ENCODE results near the gene TIRAP. TPM values are rescaled to one million over a fixed set of nuclear protein-coding genes. Genes with fewer than 3 reads are reported as not detected.
A peak's percentile ranks its signal among the peaks of the same experiment; 100 is the strongest.

TIRAP gene
- total and polyA plus RNA-seq, 11 donors = 4.0 to 9.5 (median 6.1) TPM

DNA sequence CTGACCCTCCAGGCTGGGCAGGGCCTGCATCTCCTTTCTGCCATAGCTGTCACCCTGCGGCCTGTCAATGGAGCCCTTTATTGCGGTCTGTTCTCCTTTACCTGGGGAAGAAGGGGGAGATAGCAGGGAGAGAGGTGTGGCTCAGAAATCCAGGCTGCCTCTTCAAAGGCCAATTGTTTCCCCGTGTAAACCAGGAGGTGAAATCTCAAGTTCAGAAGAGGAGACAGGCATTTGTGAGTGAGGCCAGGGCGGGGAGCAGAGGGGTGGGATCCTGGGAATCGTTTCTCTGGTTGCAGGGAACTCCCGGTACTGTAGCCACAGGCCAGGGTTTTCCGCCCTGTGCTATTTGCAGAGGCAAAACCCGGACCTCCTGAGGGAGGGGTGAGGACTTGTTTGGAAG lies 30.1 kb downstream of the TIRAP start:
- 71 to 81% (median 77%) methylated on average over 8 of the region's 8 CpGs for WGBS, 4 donors
- intact Hi-C loops (cut with DNase I) = loop anchor here in 9 of 10 donors (5.0 to 10.0 kb wide), 13 partner anchors 34 to 1032 kb away; partner anchors contain the start of gene ST3GAL4 (in 1 of the 9)
- no peak overlapping the region for H3K27ac ChIP-seq

GRCh38 chr11:126313826-126314225 lies 30.9 kb downstream of the TIRAP start:
- intact Hi-C loops (cut with DNase I) = loop anchor here in 9 of 10 donors (2.0 to 10.0 kb wide), 14 partner anchors 33 to 1031 kb away; partner anchors contain the start of gene ST3GAL4 (in 1 of the 9)
- DNase-seq (no peak), ATAC-seq (no peak)
- Histone ChIP-seq H3K27ac (no peak overlapping the region), H3K9me3 (no peaks in the 10 kb centered on the region), H3K4me3 (no peak overlapping the region), H3K27me3 (no peaks in the 10 kb centered on the region), H3K4me1 (peaks cover 6 to 48% (median 22%) of the 10 kb centered on the region in 12 donors), H3K36me3 (peaks cover 0 to 35% (median 15%) of the 10 kb centered on the region in 9 donors)
- TF ChIP-seq, protein P1, sequence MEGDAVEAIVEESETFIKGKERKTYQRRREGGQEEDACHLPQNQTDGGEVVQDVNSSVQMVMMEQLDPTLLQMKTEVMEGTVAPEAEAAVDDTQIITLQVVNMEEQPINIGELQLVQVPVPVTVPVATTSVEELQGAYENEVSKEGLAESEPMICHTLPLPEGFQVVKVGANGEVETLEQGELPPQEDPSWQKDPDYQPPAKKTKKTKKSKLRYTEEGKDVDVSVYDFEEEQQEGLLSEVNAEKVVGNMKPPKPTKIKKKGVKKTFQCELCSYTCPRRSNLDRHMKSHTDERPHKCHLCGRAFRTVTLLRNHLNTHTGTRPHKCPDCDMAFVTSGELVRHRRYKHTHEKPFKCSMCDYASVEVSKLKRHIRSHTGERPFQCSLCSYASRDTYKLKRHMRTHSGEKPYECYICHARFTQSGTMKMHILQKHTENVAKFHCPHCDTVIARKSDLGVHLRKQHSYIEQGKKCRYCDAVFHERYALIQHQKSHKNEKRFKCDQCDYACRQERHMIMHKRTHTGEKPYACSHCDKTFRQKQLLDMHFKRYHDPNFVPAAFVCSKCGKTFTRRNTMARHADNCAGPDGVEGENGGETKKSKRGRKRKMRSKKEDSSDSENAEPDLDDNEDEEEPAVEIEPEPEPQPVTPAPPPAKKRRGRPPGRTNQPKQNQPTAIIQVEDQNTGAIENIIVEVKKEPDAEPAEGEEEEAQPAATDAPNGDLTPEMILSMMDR (IDR thresholded peaks at IDR 0.05) = no peak
- no peak for TF ChIP-seq POLR2A (IDR thresholded peaks at IDR 0.05)
- WGBS, 4 donors = 93 to 94% (median 93%) methylated on average over 5 of the region's 5 CpGs

More for the DNA sequence above, 30.1 kb downstream of the TIRAP start:
- Histone ChIP-seq H3K4me1 (peaks cover 4 to 40% (median 15%) of the 10 kb centered on the region in 12 donors), H3K9me3 (no peaks in the 10 kb centered on the region), H3K27me3 (no peaks in the 10 kb centered on the region), H3K4me3 (no peak overlapping the region), H3K36me3 (peaks cover 0 to 43% (median 21%) of the 10 kb centered on the region in 9 donors)
- ATAC-seq (no peak), DNase-seq (no peak)
- TF ChIP-seq, protein P1 (IDR thresholded peaks at IDR 0.05) = no peak
- no peak for TF ChIP-seq POLR2A (IDR thresholded peaks at IDR 0.05)

- Histone ChIP-seq H3K27me3 (no peaks in the 10 kb centered on the region), H3K9me3 (no peaks in the 10 kb centered on the region), H3K4me1 (peaks cover 7 to 45% (median 27%) of the 10 kb centered on the region in 12 donors), H3K36me3 (peaks cover 0 to 17% (median 4%) of the 10 kb centered on the region in 9 donors), H3K27ac (peak overlapping the region; percentile 73 to 93 (median 82)), H3K4me3 (peak overlapping the region in 3 of 12 donors; percentile 15 to 44 (median 35))
- TF ChIP-seq, protein P1 (IDR thresholded peaks at IDR 0.05) = no peak
- no peak for TF ChIP-seq POLR2A (IDR thresholded peaks at IDR 0.05)
- DNase-seq (no peak), ATAC-seq (no peak)
- 55 to 69% (median 61%) methylated on average over 1 of the region's 1 CpG for WGBS, 4 donors
- intact Hi-C loops (cut with DNase I) = loop anchor here in 9 of 10 donors (5.0 to 10.0 kb wide), 9 partner anchors 40 to 1027 kb away; partner anchors contain the start of gene ST3GAL4 (in 4 of the 9)
These were observed 34.5 kb downstream of the TIRAP start for GRCh38 chr11:126317432-126317755.

DNA sequence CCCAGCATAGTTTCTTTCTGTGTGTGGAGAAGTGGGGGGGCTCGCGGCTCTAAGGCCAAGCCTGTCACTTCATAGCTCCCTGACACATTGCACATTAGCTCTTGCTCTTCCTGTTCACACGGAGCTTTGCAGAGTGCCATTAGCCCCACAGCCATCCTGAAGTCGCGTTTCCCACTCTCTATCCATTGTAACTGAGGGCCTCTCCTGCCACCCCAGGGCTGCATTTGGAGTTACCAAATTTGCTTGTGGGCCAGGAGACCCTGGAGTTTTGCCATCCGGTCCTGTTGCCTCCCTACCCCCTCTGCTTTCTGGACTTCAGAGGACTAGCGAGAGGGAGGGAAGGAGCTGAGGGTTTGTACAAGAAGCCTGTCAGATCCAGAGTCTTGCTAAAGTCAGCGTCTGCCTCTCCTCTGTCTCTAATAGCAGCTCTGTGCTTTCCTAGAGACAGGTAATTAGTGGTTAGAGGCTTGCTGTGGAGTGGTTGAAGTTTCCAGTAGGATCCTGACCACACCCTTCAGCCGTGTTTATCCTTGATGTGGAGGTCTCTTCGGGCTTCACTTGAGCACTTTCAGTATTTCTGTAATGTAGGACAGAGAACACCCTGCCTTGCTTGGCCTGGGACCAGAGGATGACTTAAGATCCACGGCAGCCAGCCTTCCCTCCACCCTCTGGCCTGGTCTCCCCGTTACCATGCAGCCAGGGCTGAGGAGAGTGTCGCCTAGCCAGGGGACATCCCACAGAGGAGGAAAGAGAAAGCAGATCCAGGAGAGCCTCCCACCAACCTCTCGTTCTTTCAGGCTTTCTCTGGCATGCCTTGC lies 35.1 kb downstream of the TIRAP start:
- H3K4me3 ChIP-seq = peak overlapping the region in 7 of 12 donors; percentile 6 to 44 (median 17)
- intact Hi-C loops (cut with DNase I) = loop anchor here in 9 of 10 donors (5.0 to 10.0 kb wide), 9 partner anchors 39 to 1027 kb away; partner anchors contain the start of gene ST3GAL4 (in 4 of the 9)
- 29 to 63% (median 31%) methylated on average over 9 to 14 of the region's 14 CpGs for WGBS, 4 donors

More for the DNA sequence above, 35.1 kb downstream of the TIRAP start:
- TF ChIP-seq, protein P1 (IDR thresholded peaks at IDR 0.05) = peak in 1 of 12 donors; percentile 12
- TF ChIP-seq POLR2A (IDR thresholded peaks at IDR 0.05) = no peak
- no peaks in the 10 kb centered on the region for H3K9me3 ChIP-seq
- DNase-seq = peak; percentile 79 to 88 (median 83)
- H3K4me1 ChIP-seq = peaks cover 7 to 45% (median 27%) of the 10 kb centered on the region in 12 donors
- H3K27ac ChIP-seq = peak overlapping the region; percentile 73 to 93 (median 82)
- peak; percentile 86 to 93 (median 92) for ATAC-seq
- H3K36me3 ChIP-seq = peaks cover 0 to 16% (median 4%) of the 10 kb centered on the region in 9 donors
- no peaks in the 10 kb centered on the region for H3K27me3 ChIP-seq

All from heart left ventricle (tissue), 16 donors.